ENCODE measurements around the gene RNF31. TPM values are rescaled to one million over a fixed set of nuclear protein-coding genes. Genes with fewer than 3 reads are reported as not detected.

Gene RNF31
- total RNA-seq, 4 donors from 2014 or later = 26.6 to 64.2 (median 37.8) TPM

- TF ChIP-seq CTCF (IDR thresholded peaks at IDR 0.05) = no peak
- no peak for DNase-seq (ENCODE audit: low spot score)
- ATAC-seq (ENCODE audit: low FRiP score) = no peak
These were observed 4.2 kb downstream of the RNF31 start for GRCh38 chr14:24151404-24152080.

- DNase-seq (ENCODE audit: low spot score) (no peak), ATAC-seq (ENCODE audit: low FRiP score) (no peak)
- no peak for TF ChIP-seq CTCF (IDR thresholded peaks at IDR 0.05)
These were observed 7.8 kb downstream of the RNF31 start for GRCh38 chr14:24155100-24155499.

DNA sequence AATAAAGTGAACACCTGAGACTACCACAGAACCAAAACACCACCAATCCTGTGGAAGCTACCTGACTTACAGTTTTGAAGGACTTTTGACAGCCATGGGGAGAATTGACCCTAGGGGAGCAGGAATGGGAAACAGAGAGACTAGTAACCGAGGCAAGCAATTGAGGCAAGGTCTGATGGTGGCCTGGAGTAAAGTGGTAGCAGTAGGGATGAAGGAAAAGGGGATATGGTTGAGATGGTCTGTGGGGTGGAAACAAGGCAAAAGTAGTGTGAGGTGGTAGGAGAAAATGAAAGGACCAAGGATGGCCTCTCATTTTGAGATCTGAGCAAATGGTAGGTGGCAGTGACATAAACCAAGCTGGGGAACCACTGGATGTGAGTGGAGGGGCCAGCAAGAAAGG is 9.5 kb downstream of the RNF31 start:
- ATAC-seq (ENCODE audit: low FRiP score) (no peak), DNase-seq (ENCODE audit: low spot score) (no peak)
- TF ChIP-seq CTCF (IDR thresholded peaks at IDR 0.05) = no peak

GRCh38 chr14:24157331-24157730 is 10.0 kb downstream of the RNF31 start:
- ATAC-seq (ENCODE audit: low FRiP score) (no peak), DNase-seq (ENCODE audit: low spot score) (no peak)
- no peak for TF ChIP-seq CTCF (IDR thresholded peaks at IDR 0.05)

DNA sequence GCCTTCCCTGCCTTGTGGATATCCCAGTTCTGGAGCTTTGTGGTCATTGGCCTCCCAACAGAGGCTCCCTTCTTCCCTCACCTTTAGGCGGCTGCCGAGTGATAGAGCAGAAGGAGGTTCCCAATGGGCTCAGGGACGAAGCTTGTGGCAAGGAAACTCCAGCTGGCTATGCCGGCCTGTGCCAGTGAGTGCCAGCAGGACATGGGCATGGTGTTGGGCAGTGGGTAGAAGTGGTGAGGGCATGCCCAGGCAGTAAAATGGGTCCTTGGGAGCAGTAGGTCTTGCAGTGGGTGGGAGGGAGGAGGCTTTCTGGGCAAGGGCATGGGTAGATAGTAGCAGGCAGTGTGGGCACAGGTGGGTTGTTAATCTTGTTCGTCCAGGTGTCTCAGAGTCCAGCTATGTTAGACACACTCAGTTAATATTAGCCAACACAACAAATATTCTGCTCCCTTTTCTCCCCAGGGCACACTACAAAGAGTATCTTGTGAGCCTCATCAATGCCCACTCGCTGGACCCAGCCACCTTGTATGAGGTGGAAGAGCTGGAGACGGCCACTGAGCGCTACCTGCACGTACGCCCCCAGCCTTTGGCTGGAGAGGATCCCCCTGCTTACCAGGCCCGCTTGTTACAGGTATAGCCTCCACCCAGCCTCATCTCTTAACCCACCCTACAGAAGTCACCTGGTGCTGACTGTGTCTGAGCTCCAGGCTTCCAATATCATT is 12.6 kb downstream of the RNF31 start:
- no peak for ATAC-seq (ENCODE audit: low FRiP score)
- no peak for TF ChIP-seq CTCF (IDR thresholded peaks at IDR 0.05)

GRCh38 chr14:24160499-24160849 is 13.2 kb downstream of the RNF31 start:
- DNase-seq (ENCODE audit: low spot score) (no peak), ATAC-seq (ENCODE audit: low FRiP score) (no peak)

More for the DNA sequence above, 12.6 kb downstream of the RNF31 start:
- DNase-seq (ENCODE audit: low spot score) = no peak

More at GRCh38 chr14:24160499-24160849, 13.2 kb downstream of the RNF31 start:
- no peak for TF ChIP-seq CTCF (IDR thresholded peaks at IDR 0.05)
